Measurements from ENCODE around the gene RAD51B. TPM values are rescaled to one million over a fixed set of nuclear protein-coding genes. Genes with fewer than 3 reads are reported as not detected.

The RAD51B gene
- total and polyA plus RNA-seq, 9 of the 15 experiments (the other 6 are each of a cell fraction or from before 2014, with no cell fraction given) = 8.5 to 17.3 (median 11.3) TPM

DNA sequence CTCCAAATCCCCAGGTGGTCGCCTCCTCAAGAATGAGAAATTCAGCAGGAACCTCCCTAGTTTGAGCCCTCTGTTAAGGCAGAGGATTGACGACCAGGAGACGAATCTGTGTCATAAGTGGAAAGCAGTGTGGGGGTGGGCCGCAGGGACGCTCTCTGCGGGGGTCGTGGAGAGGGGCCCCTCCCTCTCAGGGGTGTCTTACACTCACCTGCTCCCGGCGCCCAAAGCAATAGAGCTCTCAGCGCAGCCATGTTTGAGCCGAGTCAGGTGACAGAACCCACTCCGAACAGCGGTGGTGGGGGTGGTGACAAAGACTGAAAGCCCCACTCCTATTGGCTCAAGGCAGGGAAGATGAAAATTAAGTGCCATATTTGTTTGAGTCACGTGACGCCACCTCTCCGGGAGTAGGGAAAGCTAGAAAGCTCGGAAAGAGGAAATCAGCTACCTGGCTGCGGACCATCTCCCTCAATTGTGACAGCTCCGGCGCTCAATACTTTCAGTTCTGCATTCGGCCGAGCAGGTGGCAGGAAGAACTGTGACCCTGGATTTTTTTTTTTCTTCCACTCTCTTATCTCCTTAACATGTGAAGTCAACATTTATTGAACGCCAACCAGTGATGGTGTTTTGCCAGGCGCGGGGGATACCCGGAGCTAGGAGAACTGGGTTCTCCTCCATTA is 3.1 kb upstream of the RAD51B start, which contains the start of gene ZFYVE26 (continued):
- TF ChIP-seq FOXJ2 (tag; IDR thresholded peaks at IDR 0.05) = 0 out of 2 replicates have a peak, but pooled peaks have one; percentile 35
- TF ChIP-seq, protein P1, sequence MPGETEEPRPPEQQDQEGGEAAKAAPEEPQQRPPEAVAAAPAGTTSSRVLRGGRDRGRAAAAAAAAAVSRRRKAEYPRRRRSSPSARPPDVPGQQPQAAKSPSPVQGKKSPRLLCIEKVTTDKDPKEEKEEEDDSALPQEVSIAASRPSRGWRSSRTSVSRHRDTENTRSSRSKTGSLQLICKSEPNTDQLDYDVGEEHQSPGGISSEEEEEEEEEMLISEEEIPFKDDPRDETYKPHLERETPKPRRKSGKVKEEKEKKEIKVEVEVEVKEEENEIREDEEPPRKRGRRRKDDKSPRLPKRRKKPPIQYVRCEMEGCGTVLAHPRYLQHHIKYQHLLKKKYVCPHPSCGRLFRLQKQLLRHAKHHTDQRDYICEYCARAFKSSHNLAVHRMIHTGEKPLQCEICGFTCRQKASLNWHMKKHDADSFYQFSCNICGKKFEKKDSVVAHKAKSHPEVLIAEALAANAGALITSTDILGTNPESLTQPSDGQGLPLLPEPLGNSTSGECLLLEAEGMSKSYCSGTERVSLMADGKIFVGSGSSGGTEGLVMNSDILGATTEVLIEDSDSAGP (CRISPR knock-in tag; IDR thresholded peaks at IDR 0.05) = no peak
- TF ChIP-seq, protein P2, sequence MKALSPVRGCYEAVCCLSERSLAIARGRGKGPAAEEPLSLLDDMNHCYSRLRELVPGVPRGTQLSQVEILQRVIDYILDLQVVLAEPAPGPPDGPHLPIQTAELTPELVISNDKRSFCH (CRISPR knock-in tag; IDR thresholded peaks at IDR 0.05) = no peak
- TF ChIP-seq, protein P2 (tag; IDR thresholded peaks at IDR 0.05) = 0 out of 2 replicates have a peak, but pooled peaks have one; percentile 38
- TF ChIP-seq ATF1 (CRISPR knock-in tag; IDR thresholded peaks at IDR 0.05) = no peak
- TF ChIP-seq ATF1 (tag; IDR thresholded peaks at IDR 0.05) = peak; percentile 71
- TF ChIP-seq POLR2AphosphoS5 (IDR thresholded peaks at IDR 0.05; ENCODE audit: control insufficient read depth, insufficient read depth, low read depth, low read length) = peak; percentile 44
- TF ChIP-seq YY1 (IDR thresholded peaks at IDR 0.05; ENCODE audit: borderline replicate concordance in 1 of 3, control insufficient read depth in 1 of 3, extremely low read depth in 1 of 3, insufficient read depth in 3 of 3, insufficient read length in 1 of 3, insufficient replicate concordance in 2 of 3, low read depth in 1 of 3, low read length in 2 of 3) = peak; percentile 68 to 96 (median 94)
- TF ChIP-seq, protein P3, sequence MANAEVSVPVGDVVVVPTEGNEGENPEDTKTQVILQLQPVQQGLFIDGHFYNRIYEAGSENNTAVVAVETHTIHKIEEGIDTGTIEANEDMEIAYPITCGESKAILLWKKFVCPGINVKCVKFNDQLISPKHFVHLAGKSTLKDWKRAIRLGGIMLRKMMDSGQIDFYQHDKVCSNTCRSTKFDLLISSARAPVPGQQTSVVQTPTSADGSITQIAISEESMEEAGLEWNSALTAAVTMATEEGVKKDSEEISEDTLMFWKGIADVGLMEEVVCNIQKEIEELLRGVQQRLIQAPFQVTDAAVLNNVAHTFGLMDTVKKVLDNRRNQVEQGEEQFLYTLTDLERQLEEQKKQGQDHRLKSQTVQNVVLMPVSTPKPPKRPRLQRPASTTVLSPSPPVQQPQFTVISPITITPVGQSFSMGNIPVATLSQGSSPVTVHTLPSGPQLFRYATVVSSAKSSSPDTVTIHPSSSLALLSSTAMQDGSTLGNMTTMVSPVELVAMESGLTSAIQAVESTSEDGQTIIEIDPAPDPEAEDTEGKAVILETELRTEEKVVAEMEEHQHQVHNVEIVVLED (CRISPR knock-in tag; IDR thresholded peaks at IDR 0.05) = 0 out of 2 replicates have a peak, but pooled peaks have one; percentile 12
- TF ChIP-seq ZNF785 (CRISPR knock-in tag; IDR thresholded peaks at IDR 0.05) = no peak
- TF ChIP-seq ZEB2 (IDR thresholded peaks at IDR 0.05) = 0 out of 2 replicates have a peak, but pooled peaks have one; percentile 38
- TF ChIP-seq ZNF444 (CRISPR knock-in tag; IDR thresholded peaks at IDR 0.05) = no peak
- no peak for TF ChIP-seq NFIX (CRISPR knock-in tag; IDR thresholded peaks at IDR 0.05; ENCODE audit: low read depth)
- peak; percentile 37; the same call in 1 of the 2 replicates for TF ChIP-seq MTA3 (IDR thresholded peaks at IDR 0.05; ENCODE audit: borderline replicate concordance)
- TF ChIP-seq POLR2H (tag; IDR thresholded peaks at IDR 0.05; ENCODE audit: low read depth) = peak; percentile 51; the same call in 1 of the 2 replicates
- peak in 1 of 2 experiments; percentile 44; a peak in 1 of 4 replicates for TF ChIP-seq SIN3A (IDR thresholded peaks at IDR 0.05; ENCODE audit: borderline replicate concordance in 2 of 2, control insufficient read depth in 1 of 2, low read depth in 2 of 2, low read length in 2 of 2)
- peak; percentile 98 for TF ChIP-seq PHF20 (IDR thresholded peaks at IDR 0.05; ENCODE audit: partially characterized antibody)
- TF ChIP-seq, protein P4, sequence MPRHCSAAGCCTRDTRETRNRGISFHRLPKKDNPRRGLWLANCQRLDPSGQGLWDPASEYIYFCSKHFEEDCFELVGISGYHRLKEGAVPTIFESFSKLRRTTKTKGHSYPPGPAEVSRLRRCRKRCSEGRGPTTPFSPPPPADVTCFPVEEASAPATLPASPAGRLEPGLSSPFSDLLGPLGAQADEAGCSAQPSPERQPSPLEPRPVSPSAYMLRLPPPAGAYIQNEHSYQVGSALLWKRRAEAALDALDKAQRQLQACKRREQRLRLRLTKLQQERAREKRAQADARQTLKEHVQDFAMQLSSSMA (CRISPR knock-in tag; IDR thresholded peaks at IDR 0.05) = no peak

All from K562 (cell line).